DMS114 treated with DMSO at 0.1 percent for 48 hours (cell line): Measurements from ENCODE around the gene UNC5A.

Source experiments
- DNase-seq: peaks from one replicate; lab custom pipeline; 2025; ENCODE audit not compliant: unreplicated experiment; lab: John Stamatoyannopoulos, UW

UNC5A gene

DNA sequence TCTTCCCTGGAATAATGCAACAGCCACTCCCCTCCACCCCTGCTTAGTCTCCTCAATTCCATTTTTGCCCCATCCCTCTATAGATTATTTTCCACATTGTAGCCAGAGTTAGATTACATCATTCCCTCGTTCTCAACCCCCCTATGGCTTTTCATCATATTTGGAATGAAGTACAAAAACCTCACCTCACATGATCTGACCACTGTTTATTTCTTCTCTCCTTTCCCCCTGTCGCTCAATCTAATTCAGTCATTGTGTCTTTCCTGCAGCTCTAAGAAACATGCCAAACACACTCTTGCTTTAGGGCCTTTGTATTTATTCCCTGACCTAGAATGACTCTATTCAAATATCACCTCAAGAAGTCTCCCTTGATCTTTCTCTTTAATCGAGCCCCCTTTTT lies 111.4 kb downstream of the UNC5A start:
- no peak for DNase-seq

DNA sequence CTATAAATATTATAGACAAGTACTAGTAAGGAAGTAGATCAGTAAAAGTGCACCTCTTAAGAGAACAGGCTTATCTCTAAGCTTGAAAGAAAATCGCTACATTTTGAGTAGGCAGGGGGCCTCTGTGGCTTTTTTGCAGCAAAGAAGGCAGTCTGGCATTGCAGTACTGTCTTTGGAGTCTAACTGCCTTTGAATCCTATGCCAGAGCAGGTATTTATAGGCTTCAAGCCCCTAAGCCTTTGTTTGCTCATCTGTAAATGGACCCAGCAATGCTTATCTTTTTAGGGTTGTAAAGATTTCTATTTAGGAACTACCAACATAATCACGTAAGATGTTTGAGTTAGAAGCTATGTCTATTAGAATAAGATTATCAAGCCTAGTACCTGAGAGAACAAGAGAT lies 112.5 kb downstream of the UNC5A start:
- no peak for DNase-seq

DNA sequence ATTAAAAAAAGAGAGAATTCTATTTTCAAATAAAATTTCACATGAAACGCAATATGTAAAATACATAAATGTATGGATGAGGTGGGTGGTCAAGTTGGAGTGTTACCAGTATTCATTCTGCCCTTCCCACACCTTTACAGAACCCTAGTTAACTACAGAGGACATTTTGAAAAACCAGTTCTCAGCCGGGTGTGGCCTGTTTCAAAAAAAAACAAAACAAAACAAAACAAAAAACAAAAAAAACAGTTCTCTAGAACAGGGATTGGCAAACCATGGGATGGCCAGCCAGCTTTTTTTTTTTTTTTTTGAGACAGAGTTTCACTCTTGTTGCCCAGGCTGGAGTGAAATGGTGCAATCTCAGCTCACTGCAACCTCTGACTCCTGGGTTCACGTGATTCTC lies 117.2 kb downstream of the UNC5A start:
- DNase-seq, result no peak

GRCh38 chr5:176929654-176930053 lies 119.3 kb downstream of the UNC5A start:
- DNase-seq, result no peak
